Lower leg skin (tissue), 4 donors: ENCODE measurements around the gene TMEM184C. TPM values are rescaled to one million over a fixed set of nuclear protein-coding genes. Genes with fewer than 3 reads are reported as not detected.

Experiments
- DNase-seq, 2 donors: peaks; one replicate each; pipeline ENCODE4 v3.0.0-alpha.2; 2019; ENCODE audit warnings: low spot score in 2 of 2
- H3K4me3 ChIP-seq: fragments of 200-600 bp; sonication (generic); 2 replicates; pipeline ENCODE4 v1.5.1; 2017; ENCODE audit warnings: mild to moderate bottlenecking, low read depth; ENCODE audit not compliant: poor library complexity, severe bottlenecking
- CTCF ChIP-seq, 3 donors: fragments of 450-650 bp; IDR thresholded peaks; one replicate each; pipeline ENCODE4 v1.5.1; 2016; ENCODE audit warnings: antibody characterized with exemption in 3 of 3, mild to moderate bottlenecking in 3 of 3, moderate library complexity in 2 of 3
- POLR2A ChIP-seq, 2 donors: fragments of 450-650 bp; IDR thresholded peaks; one replicate each; pipeline ENCODE4 v1.6.1; 2016 to 2017; ENCODE audit warnings: antibody characterized with exemption in 2 of 2, mild to moderate bottlenecking in 1 of 2, moderate library complexity in 1 of 2
- WGBS, 2 donors: methylation state at CpG; one replicate each; pipeline ENCODE4 v1.1.5; 2018; 5-methylcytosine and 5-hydroxymethylcytosine counted together
- intact Hi-C: fragments of 100-400 bp; cut with DNase I; formaldehyde crosslinking; loops from one replicate; pipeline ENCODE4 v1.15.0; 2023; ENCODE audit warnings: low total_unique reads
- total RNA-seq, 4 donors: library from RNA; depleted of rRNA; stranded (reverse); fragments of >200 nt; gene quantifications; one replicate each; pipeline ENCODE4 v1.1.0, GENCODE V29; 2016

Gene TMEM184C
- total RNA-seq, 4 donors from 2014 or later, result 21.1 to 27.0 (median 25.0) TPM

DNA sequence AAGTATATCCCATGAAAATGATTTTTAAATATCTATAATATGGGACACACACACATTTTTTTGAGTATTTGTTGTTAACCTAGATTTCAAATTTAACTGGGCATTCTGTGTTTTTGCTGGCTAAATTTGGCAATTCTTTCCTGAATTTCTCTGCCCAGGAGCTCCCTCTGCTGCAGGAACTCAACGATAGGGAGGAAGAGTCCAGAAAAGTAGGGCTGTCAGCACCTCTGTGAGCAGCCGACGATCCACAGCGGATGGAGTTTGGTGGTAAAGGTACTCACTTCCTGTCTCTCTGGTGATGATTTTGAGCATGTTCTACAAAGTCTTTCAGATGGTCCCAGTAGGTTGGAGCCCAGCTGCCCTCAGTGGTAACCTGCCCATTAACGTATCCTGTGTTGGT, 23.1 kb upstream of the TMEM184C start:
- TF ChIP-seq POLR2A (IDR thresholded peaks at IDR 0.05) (no peak), CTCF (IDR thresholded peaks at IDR 0.05) (no peak)
- DNase-seq, result no peak
- WGBS, 2 donors, result 63 to 65% methylated on average over 5 of the region's 5 CpGs
- intact Hi-C loops, result no loop called here
- H3K4me3 ChIP-seq, result no peak overlapping the region

GRCh38 chr4:147594578-147594977, 22.6 kb upstream of the TMEM184C start:
- no peak overlapping the region for H3K4me3 ChIP-seq
- no peak for DNase-seq
- intact Hi-C loops, result no loop called here
- 42 to 43% methylated on average over 2 of the region's 2 CpGs for WGBS, 2 donors
- TF ChIP-seq CTCF (IDR thresholded peaks at IDR 0.05) (no peak), POLR2A (IDR thresholded peaks at IDR 0.05) (no peak)

DNA sequence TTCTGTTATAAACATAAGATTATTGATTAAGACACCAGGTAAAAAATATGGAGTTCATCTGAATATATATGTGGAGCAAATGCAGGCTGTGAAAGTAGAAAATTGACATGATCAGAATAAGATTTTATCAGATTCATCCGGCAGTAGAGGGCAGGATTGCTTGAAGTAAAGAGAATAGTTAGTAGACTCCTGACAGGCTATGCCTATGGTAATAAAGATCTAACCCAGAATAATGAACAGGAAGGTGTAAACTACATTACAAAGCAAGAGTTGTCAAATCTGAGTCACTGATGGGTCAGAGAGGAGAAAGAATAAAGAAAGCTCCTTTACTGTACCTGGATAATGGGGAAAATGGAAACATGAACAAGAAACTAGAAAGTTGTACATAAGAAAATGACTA, 20.8 kb upstream of the TMEM184C start:
- DNase-seq, result no peak
- 58 to 66% methylated on average over 1 of the region's 1 CpG for WGBS, 2 donors
- intact Hi-C loops, result no loop called here
- H3K4me3 ChIP-seq, result no peak overlapping the region
- TF ChIP-seq CTCF (IDR thresholded peaks at IDR 0.05) (no peak), POLR2A (IDR thresholded peaks at IDR 0.05) (no peak)

DNA sequence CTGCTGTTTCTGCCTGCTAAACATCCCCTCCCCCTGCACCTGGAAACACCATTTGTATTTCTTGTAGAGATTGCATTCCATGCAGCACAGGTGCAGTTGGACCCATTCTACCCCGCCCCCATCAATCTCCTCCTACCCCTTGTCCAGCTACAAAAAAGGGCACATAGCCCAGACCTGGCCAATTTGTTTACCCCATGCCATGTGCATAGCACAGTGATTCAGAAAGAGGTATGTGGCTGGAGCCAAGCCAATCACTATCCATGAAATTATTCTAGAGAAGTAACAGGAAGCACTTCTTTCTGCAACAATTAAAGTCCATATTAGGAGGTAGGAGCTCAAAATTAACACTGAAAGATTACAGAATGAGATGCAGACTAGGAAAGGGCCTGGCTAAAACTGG, 20.2 kb upstream of the TMEM184C start:
- H3K4me3 ChIP-seq, result no peak overlapping the region
- WGBS, 2 donors, result 48 to 53% methylated on average over 1 of the region's 1 CpG
- intact Hi-C loops, result no loop called here
- DNase-seq, result no peak
- TF ChIP-seq POLR2A (IDR thresholded peaks at IDR 0.05), result no peak
- TF ChIP-seq CTCF (IDR thresholded peaks at IDR 0.05), result no peak

- DNase-seq, result no peak
- 77 to 82% methylated on average over 2 of the region's 2 CpGs for WGBS, 2 donors
- no peak for TF ChIP-seq POLR2A (IDR thresholded peaks at IDR 0.05)
- no peak for TF ChIP-seq CTCF (IDR thresholded peaks at IDR 0.05)
- no peak overlapping the region for H3K4me3 ChIP-seq
- intact Hi-C loops, result no loop called here
Measured at GRCh38 chr4:147597561-147597960, 19.6 kb upstream of the TMEM184C start.

- no peak for DNase-seq
- 92 to 94% methylated on average over 1 of the region's 1 CpG for WGBS, 2 donors
- intact Hi-C loops, result no loop called here
- no peak overlapping the region for H3K4me3 ChIP-seq
- no peak for TF ChIP-seq POLR2A (IDR thresholded peaks at IDR 0.05)
Measured at GRCh38 chr4:147599206-147599605, 18.0 kb upstream of the TMEM184C start.
